Limb (tissue), 2 donors: ENCODE results near the gene SHD.
"Not testable (repeated sequence)": the region's sequence is repeated elsewhere in the genome, so short reads cannot be mapped to it uniquely, and the experiment has no call there.

Experiments
- DNase-seq, 2 donors: peaks; one replicate each; pipeline ENCODE4 v3.0.0-alpha.2; 2016; ENCODE audit errors: extremely low spot score in 2 of 2

The SHD gene

GRCh38 chr19:4327252-4327876 is 48.3 kb downstream of the SHD start:
- peak in 1 of 2 donors; percentile 81 for DNase-seq

DNA sequence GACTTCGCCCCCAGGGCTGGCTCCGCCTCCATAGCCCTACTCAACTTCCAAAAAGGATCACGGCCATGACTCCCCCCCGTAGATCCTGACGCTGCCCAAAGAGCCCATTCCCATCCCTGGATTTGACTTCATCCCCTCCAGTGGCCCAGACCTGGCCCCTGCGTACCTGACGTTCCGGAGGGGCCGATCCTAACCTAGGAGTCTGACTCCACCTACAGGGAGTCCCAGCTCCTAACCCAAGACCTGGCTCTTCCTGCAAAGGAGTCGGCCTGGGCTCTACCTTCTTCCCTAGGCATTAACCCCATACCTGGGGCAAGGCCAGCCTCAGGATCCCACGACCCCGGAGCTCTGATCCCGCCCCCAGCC is 48.8 kb downstream of the SHD start:
- no peak for DNase-seq

DNA sequence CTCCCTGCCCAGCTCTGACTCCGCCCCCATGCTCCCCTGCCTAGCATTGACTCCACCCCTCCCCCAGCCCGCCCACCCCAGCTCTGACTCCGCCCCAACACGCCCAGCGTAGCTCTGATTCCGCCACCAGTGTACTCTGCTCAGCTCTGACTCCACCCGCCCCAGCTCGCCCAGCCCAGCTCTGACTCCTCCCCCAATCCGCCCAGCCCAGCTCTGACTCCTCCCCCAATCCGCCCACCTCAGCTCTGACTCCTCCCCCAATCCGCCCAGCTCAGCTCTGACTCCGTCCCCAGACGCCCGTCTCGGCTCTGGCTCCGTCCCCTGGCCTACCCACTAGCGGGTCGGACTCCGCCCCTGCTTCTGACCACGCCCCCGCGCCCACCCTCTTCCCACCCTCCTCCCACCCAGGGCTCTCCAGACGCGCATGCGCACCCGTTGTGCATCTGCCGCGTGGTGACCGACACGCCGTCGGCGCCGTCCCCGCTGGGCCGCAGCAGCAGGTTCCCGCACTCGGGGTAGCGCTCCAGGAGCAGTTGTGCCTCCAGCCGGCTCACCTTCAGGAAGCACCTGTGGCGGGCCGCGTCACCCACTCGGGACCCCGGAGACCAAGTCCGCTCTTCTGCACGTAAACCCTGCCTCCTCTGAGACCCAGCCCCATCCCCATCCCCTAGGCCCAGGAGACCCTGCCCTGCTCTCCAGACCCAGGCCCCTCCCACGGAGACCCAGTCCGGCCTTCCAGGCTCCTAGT is 49.4 kb downstream of the SHD start:
- peak; percentile 95 to 100 for DNase-seq

DNA sequence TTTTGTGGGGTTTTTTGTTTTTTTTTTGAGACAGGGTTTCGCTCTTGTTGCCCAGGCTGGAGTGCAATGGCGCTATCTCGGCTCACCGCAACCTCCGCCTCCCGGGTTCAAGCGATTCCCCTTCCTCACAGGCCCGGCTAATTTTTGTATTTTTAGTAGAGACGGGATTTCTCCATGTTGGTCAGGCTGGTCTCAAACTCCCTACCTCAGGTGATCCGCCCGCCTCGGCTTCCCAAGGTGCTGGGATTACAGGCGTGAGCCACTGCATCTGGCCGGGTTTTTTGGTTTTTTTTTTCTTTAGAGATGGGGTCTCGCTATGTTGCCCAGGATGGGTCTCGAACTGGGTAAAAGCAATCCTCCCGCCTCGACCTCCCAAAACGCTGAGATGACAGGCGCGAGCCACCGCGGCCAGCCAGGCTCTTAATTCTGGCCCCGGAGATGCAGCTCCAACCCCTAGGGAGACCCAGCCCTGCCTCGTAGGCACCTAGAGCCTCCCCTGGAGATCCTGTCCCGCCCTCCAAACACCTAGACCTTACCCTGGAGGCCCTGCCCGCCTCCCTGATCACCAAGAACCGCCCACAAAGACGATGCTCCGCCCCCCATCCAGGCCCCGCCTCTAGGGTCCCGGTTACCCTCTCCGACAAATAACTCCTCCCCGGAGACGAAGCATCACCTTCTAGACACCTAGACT is 50.1 kb downstream of the SHD start:
- DNase-seq: not testable (repeated sequence)

- no peak for DNase-seq
Measured at GRCh38 chr19:4329858-4330257, 50.8 kb downstream of the SHD start.

GRCh38 chr19:4334929-4335570 is 56.0 kb downstream of the SHD start:
- no peak for DNase-seq

- no peak for DNase-seq
Measured at GRCh38 chr19:4337906-4338440, 58.9 kb downstream of the SHD start.

DNA sequence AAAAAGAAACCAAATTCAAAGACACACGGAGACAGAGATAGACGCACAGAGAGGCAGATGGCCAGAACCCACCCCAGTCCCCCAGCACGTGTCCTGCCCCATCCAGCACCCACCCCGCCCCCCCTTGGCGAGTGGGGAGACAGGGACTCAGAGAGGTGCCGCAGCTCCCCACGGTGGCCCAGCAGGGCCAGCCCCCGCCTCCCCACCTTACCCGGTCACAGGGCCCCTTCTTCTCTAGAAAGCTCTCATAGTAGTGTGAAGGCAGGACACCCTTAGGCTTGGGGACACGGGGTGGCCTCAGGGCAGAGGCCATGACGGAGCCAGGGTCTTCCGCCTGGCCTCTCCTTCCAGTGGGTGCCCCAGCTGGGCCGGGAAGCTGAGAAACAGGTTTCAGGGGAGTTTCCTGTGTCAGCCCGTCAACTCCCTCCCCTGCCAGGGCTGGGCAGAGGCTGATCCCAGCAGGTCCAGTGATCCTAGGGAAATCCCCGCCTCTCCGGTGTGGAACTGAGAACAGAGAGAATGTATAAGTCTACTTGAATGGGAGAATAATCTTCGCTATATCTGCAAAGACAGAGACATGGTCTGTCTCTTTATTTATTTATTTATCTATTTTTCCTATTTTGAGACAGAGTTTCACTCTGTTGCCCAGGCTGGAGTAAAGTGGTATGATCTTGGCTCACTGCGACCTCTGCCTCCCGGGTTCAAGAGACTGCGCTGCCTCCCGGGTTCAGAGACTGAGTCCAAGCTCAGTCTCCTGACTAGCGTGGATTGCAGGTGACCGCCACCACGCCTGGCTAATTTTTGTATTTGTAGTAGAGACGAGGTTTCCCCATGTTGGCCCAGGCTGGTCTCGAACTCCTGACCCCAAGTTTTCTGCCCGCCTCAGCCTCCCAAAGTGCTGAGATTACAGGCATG is 59.6 kb downstream of the SHD start, which contains the start of gene STAP2:
Gene STAP2 (minus strand): TSS at position 387 of the 915 bp plus-strand sequence. CDS start 74 bp downstream, at position 313.
- no peak for DNase-seq
